GM13976 (cell line): ENCODE measurements around the gene TOM1L2.

Experiments used
- DNase-seq: peaks from one replicate; pipeline ENCODE4 v3.0.0; 2012; ENCODE audit warnings: low spot score
- in situ Hi-C: fragments of 300-500 bp; cut with MboI; formaldehyde crosslinking; loops from one replicate; pipeline ENCODE4 v1.12.0; 2022; ENCODE audit warnings: low sequenced_read_pairs, mixed read lengths, inconsistent platforms; ENCODE audit not compliant: unreplicated experiment
- TF ChIP-seq, protein P1 (sequence below): IDR thresholded peaks from 2 replicates; pipeline ENCODE4 v1.5.1; 2012; ENCODE audit warnings: borderline replicate concordance, mild to moderate bottlenecking; ENCODE audit not compliant: insufficient read depth; ENCODE audit errors: extremely low read depth, missing control alignments, control extremely low read depth

Gene TOM1L2

DNA sequence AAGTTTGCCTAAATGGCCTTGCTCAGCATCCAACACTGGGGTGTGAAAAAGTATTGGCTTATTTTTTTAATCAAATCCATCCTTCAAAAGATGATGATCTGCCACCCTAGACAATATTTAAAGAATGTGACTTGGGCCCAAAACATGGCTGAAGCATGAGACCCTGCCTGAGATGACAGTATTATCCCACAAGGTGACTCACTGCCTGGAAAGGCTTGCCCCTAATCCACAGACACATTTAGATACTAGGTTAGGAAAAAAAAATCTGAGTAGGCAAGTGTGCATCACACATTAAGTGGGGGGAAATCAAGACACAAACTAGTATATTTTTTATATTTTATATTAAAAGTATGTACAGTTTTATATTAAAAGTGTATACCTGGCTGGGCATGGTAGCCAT lies 38.4 kb downstream of the TOM1L2 start:
- TF ChIP-seq, protein P1, sequence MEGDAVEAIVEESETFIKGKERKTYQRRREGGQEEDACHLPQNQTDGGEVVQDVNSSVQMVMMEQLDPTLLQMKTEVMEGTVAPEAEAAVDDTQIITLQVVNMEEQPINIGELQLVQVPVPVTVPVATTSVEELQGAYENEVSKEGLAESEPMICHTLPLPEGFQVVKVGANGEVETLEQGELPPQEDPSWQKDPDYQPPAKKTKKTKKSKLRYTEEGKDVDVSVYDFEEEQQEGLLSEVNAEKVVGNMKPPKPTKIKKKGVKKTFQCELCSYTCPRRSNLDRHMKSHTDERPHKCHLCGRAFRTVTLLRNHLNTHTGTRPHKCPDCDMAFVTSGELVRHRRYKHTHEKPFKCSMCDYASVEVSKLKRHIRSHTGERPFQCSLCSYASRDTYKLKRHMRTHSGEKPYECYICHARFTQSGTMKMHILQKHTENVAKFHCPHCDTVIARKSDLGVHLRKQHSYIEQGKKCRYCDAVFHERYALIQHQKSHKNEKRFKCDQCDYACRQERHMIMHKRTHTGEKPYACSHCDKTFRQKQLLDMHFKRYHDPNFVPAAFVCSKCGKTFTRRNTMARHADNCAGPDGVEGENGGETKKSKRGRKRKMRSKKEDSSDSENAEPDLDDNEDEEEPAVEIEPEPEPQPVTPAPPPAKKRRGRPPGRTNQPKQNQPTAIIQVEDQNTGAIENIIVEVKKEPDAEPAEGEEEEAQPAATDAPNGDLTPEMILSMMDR: no peak
- DNase-seq: no peak
- in situ Hi-C loops: no loop called here

DNA sequence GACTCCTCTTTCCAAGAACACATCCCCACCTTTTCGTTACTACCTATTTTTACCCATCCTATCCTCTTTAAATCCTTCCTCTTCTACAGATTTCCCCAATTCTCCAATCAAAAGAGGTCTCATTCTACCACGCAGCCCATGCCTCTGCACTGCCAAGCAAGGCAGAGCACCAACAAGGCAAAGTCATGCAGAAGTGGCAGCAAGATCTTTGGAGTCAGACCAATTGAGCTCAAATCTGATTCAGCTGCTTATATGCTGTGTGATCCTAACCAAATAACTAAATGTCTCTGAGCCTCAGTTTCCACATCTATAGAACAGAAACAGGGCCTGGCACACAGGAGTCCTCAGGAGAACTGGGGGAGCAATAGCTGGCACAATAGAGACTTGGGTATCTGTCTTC lies 41.0 kb downstream of the TOM1L2 start:
- in situ Hi-C loops: no loop called here
- TF ChIP-seq, protein P1: no peak

DNA sequence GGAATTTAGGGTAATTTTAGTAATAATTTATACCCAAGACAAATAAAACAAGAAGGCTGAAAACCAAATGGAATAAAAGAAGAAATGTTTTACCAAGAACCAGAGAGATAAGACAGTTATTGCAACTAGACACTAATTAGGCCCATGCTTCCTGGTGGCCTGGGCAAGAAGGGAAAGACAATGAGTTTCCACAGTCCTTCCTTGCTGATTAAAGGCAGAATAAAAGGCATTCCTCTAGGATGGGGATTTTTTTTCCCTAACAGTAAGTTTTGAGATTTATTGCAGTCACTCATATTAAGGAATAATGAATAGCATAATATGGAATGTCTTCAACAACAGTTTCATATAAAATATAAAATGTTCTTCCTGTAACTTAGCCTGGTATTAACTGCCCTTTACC lies 41.5 kb downstream of the TOM1L2 start:
- TF ChIP-seq, protein P1: no peak
- DNase-seq: no peak
- in situ Hi-C loops: no loop called here

More for the DNA sequence above, 41.0 kb downstream of the TOM1L2 start:
- DNase-seq: no peak

DNA sequence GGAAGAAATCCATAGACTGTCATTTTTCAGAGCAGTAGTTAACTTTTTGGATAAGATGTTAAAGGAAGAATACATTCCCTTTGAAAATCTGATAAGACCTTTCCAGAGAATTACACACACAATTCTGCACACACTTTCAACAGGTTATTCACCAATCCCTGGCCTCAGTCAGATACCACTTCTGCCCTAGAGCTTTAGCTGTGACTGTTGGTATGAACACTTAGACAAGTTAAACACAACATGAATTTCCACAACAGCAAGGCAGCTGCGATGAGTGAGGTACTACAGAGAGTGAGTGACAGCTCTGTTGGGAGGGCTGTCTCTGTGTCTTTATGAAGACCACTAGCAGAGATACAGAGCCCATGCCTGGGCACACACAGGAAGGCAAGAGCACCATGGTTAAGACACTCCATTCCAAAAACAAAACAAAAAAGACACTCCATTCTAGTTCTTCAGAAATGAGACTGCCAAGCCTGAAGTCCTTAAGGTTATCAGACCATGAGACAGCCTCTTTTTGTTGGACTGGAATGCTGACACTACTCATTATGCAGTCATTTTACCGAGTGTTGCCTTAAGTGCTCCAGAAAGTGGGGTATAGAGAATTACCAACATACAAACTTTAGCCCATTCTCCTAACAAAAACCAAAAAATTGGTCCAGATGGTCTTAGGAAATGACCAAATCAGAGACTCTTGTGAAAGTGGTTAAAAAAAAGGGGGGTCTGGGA lies 42.4 kb downstream of the TOM1L2 start:
- TF ChIP-seq, protein P1: no peak
- DNase-seq: no peak
- in situ Hi-C loops: no loop called here

DNA sequence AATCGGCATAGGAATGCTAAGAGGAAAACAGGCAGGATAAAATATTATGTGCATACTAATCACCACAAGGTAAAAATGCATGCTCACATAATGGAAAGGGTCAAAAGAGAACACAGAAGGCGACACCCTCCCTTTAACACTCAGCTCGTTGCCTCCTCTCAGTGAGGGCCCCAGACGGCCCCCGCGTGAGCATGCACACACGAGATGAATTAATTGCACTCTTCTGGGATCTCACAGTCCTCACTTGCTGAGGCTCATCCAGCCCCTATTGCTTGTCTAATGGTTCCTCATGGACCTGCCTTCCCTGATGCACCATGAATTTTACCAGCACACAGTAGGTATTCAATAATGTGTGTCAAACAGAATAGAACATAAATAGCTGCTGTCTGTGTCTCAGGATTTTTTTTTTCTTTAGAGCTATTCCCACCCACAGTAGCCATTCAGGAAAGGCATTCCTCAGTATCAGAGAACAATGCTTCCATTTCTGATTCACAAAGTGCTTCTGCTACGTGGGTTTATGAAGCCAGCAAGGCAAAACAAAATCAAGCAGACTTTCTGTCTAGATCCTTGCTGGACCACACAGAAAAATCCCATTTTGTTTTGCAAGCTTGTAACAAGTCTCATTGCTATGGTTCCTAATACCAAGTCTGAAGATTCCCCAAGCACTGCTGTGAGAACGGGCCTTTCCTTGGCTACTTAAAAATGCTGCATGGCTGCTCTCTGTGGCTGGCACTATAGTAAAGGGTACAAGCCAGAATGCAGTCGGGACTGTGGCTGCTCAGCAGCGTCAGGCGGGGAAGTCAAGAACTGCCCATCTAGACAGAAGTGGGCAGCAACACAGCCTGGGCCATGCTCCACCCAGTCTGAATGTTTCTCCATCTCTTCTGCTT lies 43.6 kb downstream of the TOM1L2 start:
- TF ChIP-seq, protein P1: no peak
- DNase-seq: no peak
- in situ Hi-C loops: no loop called here

DNA sequence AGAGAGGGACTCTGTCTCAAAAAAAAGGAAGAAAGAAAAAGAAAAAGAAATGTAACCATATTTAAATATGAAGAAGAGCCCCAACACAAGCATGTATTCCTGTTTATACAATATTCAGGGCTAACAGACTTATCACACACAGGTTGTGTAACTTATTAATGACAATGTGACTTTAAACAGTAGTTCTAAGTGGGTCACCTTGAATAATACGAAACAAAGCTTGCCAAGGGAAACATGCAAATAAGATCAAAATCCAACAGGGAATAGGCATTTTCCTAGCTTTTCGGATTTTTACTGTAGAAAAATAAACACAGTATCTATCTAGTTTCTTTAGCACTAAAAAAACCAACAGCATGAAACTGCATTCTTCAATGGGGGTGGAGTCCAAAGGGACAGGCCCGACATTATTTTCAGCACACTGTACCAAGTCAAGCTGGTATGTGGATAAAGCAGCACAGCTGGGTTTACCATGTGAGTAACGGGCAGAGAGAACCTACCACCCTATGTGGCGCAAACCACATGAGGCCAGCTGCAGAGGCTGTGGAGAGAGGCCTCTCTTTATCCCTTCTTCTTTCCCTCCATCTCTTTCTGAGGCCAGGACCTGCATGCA lies 45.3 kb downstream of the TOM1L2 start:
- TF ChIP-seq, protein P1: no peak
- in situ Hi-C loops: no loop called here
- DNase-seq: no peak
